Spleen (tissue), 7 donors: ENCODE measurements around the gene BLMH.

Experiments
- POLR2A ChIP-seq, 3 donors: fragments of 450-650 bp; IDR thresholded peaks; one replicate each; pipeline ENCODE4 v1.5.1; 2017; ENCODE audit warnings: antibody characterized with exemption in 3 of 3, mild to moderate bottlenecking in 1 of 3
- POLR2AphosphoS5 ChIP-seq, 3 donors: sonication (generic); formaldehyde crosslinking; IDR thresholded peaks; one replicate each; pipeline ENCODE4 v1.5.1; 2017; ENCODE audit warnings: antibody characterized with exemption in 3 of 3
- TF ChIP-seq, protein P1 (sequence below), 11 experiments: fragments of 200-600 bp in 7 of 11; fragments of 450-650 bp in 4 of 11; sonication (generic) in 4 of 11; IDR thresholded peaks in 8 of 11; conservative IDR thresholded peaks in 3 of 11; 1 replicate in 7 of 11; 2 replicates in 4 of 11; pipeline versions ENCODE4 v1.4.0 to v1.8.0; 2016 to 2021; ENCODE audit warnings: antibody characterized with exemption in 11 of 11, inconsistent platforms in 4 of 11, mild to moderate bottlenecking in 1 of 11
- donor health status: DM: no; HTN: no; CAD: no; lungs with moderate emphysema.
- donor health status: DM: no; HTN: no; CAD: no.
- donor health status: DM: no; HTN: no; CAD: no.

DNA sequence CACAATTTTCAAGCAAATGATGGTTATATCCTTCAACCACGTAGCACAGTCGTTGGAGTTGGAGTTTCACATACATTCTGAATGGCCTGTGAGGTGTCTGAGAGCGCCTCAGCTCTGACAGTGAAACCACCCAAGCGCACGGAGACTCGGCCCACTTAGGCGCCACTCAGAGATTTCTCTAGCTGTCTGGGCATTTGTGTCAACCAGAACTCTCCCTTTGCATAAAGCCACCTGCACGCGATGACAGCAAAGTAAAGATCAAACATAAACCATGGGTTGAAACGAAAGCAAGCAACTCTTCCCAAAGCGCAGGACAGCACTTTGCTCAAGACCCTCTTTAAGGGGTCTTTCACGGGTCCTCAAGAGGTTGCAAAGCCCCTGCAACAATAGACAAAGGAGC, 56.8 kb downstream of the BLMH start:
- TF ChIP-seq POLR2AphosphoS5 (IDR thresholded peaks at IDR 0.05) (no peak), POLR2A (IDR thresholded peaks at IDR 0.05) (no peak)
- TF ChIP-seq, protein P1, sequence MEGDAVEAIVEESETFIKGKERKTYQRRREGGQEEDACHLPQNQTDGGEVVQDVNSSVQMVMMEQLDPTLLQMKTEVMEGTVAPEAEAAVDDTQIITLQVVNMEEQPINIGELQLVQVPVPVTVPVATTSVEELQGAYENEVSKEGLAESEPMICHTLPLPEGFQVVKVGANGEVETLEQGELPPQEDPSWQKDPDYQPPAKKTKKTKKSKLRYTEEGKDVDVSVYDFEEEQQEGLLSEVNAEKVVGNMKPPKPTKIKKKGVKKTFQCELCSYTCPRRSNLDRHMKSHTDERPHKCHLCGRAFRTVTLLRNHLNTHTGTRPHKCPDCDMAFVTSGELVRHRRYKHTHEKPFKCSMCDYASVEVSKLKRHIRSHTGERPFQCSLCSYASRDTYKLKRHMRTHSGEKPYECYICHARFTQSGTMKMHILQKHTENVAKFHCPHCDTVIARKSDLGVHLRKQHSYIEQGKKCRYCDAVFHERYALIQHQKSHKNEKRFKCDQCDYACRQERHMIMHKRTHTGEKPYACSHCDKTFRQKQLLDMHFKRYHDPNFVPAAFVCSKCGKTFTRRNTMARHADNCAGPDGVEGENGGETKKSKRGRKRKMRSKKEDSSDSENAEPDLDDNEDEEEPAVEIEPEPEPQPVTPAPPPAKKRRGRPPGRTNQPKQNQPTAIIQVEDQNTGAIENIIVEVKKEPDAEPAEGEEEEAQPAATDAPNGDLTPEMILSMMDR (IDR thresholded peaks at IDR 0.05 in 8 of 11, conservative IDR thresholded peaks at IDR 0.05 in 3 of 11): no peak
